Activated naive CD8-positive, alpha-beta T cell treated with anti-CD3 and anti-CD28 coated beads, Interleukin-2, amount 10 ng/mL, durations not matched to agents 7 days and 5 days (primary cell): ENCODE results near the gene BMP3. TPM values are rescaled to one million over a fixed set of nuclear protein-coding genes. Genes with fewer than 3 reads are reported as not detected.

Experiments
- ATAC-seq: fragments of 150-1000 bp; cut with Tn5 transposase; one replicate; pipeline ENCODE4 v1.10.0; 2021; ENCODE audit warnings: low read depth, moderate library complexity
- POLR2A ChIA-PET: fragments of 350-600 bp; sonication (Branson Sonifier 250); formaldehyde crosslinking; loops from one replicate; lab custom pipeline; 2021; ENCODE audit warnings: antibody characterized with exemption; lab: Charles Lee
- DNase-seq: peaks from one replicate; pipeline ENCODE4 v3.0.0; 2021
- H3K27ac Mint-ChIP-seq: one replicate; pipeline ENCODE4 v1.8.0; 2022; ENCODE audit warnings: mild to moderate bottlenecking, mixed read lengths
- H3K27me3 Mint-ChIP-seq: one replicate; pipeline ENCODE4 v1.8.0; 2022; ENCODE audit warnings: mild to moderate bottlenecking, moderate library complexity, mixed read lengths
- H3K36me3 Mint-ChIP-seq: one replicate; pipeline ENCODE4 v1.8.0; 2021; ENCODE audit warnings: mild to moderate bottlenecking, mixed read lengths
- H3K4me1 Mint-ChIP-seq: one replicate; pipeline ENCODE4 v1.8.0; 2021; ENCODE audit warnings: mixed read lengths
- H3K4me3 Mint-ChIP-seq: one replicate; pipeline ENCODE4 v1.8.0; 2022; ENCODE audit warnings: mild to moderate bottlenecking, moderate library complexity, mixed read lengths
- H3K9me3 Mint-ChIP-seq: one replicate; pipeline ENCODE4 v1.8.0; 2021; ENCODE audit warnings: mixed read lengths
- total RNA-seq, 2 experiments: library from RNA; stranded (reverse); gene quantifications; one replicate each; pipeline ENCODE4 v1.2.3, GENCODE V29; 2021

Gene BMP3
- total RNA-seq, 2 experiments from 2014 or later = not detected

DNA sequence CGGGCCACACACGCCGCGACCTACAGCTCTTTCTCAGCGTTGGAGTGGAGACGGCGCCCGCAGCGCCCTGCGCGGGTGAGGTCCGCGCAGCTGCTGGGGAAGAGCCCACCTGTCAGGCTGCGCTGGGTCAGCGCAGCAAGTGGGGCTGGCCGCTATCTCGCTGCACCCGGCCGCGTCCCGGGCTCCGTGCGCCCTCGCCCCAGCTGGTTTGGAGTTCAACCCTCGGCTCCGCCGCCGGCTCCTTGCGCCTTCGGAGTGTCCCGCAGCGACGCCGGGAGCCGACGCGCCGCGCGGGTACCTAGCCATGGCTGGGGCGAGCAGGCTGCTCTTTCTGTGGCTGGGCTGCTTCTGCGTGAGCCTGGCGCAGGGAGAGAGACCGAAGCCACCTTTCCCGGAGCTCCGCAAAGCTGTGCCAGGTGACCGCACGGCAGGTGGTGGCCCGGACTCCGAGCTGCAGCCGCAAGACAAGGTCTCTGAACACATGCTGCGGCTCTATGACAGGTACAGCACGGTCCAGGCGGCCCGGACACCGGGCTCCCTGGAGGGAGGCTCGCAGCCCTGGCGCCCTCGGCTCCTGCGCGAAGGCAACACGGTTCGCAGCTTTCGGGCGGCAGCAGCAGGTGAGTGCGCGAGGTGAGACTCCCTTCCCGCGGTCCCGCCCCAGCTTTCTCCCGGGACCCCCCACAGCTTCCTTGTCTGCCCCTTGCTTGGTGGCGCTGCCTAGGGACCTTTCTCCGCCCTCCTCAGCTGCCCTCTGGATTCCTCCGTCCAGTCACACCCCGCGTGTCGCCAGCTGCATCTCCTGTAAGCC, 678 bp downstream of the BMP3 start:
- Mint-ChIP-seq H3K9me3 (no peaks in the 10 kb centered on the region), H3K36me3 (peaks cover 2% of the 10 kb centered on the region), H3K27me3 (peaks cover 64% of the 10 kb centered on the region), H3K27ac (no peak overlapping the region), H3K4me3 (peak overlapping the region; percentile 88), H3K4me1 (peaks cover 15% of the 10 kb centered on the region)
- ATAC-seq = peak; percentile 42
- DNase-seq = peak; percentile 34
- POLR2A ChIA-PET = no interaction called here

DNA sequence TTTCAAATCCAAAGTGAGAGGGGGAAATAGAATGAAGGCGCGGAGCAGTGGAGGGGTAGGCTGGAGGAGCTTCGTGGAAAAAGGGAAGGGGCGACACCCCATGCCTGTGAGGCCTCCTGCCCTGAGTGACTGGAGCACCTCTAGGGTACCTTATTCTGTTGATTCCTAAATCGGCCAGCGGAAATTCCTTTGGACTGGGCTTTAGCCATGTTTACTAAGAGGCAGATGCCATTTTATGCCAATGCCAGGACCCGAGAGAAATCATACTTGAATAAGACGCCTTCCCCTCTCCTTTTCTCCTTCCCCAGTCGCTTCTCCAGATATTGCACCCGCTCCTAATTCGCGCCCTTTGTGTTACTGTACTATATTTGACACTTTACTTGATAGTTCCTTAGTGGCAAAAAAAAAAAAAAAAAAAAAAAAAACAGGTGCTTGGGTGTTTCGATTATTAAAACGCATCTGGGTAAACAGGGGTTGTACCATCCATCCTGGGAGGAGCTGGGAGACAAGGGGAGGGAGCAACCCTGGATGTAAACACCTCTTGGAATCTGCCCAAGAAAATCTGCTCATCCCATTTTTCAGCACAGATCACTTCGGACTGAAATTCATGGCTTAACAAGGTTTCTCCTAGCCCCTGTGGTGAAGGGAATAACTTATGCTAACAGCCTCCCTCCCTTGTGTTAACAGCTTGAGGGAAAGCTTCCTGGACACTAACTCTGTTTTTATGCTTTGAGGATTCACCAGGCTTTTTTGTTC, 1.5 kb downstream of the BMP3 start:
- no peak for ATAC-seq
- H3K4me1 Mint-ChIP-seq = peaks cover 15% of the 10 kb centered on the region
- peaks cover 2% of the 10 kb centered on the region for H3K36me3 Mint-ChIP-seq
- no peaks in the 10 kb centered on the region for H3K9me3 Mint-ChIP-seq
- H3K27me3 Mint-ChIP-seq = peaks cover 60% of the 10 kb centered on the region
- peak overlapping the region; percentile 77 for H3K4me3 Mint-ChIP-seq
- POLR2A ChIA-PET = interaction anchor here (0.7 kb wide), 1 partner anchor 8 kb away, joined by 8 read pairs; no protein-coding TSS in a partner anchor
- H3K27ac Mint-ChIP-seq = no peak overlapping the region
- DNase-seq = no peak

DNA sequence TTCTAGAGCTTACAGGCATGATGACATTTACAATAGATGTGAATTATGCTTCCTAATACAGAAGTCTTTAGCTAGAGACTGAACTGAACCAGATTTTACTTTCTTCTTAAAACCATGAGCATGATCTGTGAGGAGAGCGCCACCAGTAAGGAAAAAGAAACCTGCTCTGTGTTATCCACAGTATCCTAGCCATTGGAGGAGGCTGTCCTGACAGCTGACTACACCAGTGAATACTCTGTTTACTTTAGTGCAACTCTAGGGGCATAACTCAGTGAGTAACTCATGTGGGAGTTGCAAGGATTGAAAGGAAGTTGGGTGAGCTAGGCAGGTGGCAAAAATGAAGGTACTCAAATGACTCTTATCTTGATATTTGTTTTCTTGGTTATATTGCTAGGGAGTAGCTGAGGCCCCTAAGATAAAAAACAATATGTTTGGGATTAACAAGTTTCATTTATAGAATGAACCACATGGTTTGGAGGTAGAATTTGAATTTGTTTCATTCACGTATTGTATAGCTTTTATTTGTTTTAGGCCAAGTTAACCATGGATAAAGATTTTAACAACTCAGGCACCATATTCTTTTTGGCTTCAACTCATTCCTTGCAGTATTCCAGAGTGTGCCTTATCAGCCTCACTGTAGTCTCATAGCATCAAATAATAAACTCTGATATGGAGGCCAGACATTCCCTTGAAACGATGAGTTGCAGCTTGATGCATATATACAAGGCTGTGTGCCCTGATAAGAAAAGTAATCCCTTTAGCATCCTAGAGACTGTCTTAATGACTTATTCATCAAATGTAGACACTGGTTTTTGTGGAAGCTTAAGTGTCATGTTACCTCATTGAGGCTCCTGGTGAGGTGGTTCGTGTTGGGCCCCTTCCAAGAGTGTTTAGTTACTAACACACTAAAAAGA, 2.5 kb downstream of the BMP3 start:
- H3K36me3 Mint-ChIP-seq = peaks cover 2% of the 10 kb centered on the region
- H3K4me1 Mint-ChIP-seq = peaks cover 15% of the 10 kb centered on the region
- H3K27ac Mint-ChIP-seq = no peak overlapping the region
- DNase-seq (no peak), ATAC-seq (no peak)
- no peak overlapping the region for H3K4me3 Mint-ChIP-seq
- no peaks in the 10 kb centered on the region for H3K9me3 Mint-ChIP-seq
- POLR2A ChIA-PET = interaction anchor here (0.7 kb wide), 1 partner anchor 7 kb away, joined by 8 read pairs; no protein-coding TSS in a partner anchor
- peaks cover 63% of the 10 kb centered on the region for H3K27me3 Mint-ChIP-seq

DNA sequence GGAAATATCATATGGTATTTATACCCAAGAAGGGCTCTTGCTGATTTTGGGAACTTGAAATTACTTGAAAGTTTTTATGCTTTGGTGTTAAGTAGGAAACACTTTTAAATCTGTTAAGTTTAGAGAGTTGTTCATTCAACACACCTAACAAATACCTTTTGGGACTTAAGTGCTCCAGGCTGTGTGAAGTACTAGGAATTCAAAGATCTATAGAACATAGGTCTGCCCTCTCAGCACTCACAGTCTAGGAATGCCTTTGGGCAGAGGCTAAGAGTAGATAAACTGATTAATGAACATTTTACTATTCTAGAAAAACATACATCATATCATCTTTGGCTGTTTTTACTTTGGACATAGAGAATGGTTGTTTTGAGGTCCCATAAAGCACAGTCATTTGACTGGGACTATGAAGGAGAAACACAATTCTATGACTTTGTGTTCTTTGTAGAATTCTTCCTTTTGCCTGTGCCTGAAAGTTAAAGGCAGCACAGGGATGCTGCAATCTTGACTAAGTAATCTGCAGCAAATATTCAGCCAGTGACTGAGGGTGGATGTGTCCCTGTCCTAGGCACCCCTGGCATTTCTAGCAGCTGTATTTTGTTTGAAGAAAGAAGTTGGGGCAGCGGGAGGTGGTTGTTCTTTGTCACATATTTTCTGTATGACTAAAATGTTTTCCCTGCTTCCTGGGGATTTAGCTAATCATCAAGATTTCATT, 8.3 kb downstream of the BMP3 start:
- no peaks in the 10 kb centered on the region for H3K4me1 Mint-ChIP-seq
- POLR2A ChIA-PET = no interaction called here
- DNase-seq (no peak), ATAC-seq (no peak)
- H3K27ac Mint-ChIP-seq = no peak overlapping the region
- no peaks in the 10 kb centered on the region for H3K9me3 Mint-ChIP-seq
- peaks cover 38% of the 10 kb centered on the region for H3K27me3 Mint-ChIP-seq
- H3K4me3 Mint-ChIP-seq = no peak overlapping the region
- H3K36me3 Mint-ChIP-seq = no peaks in the 10 kb centered on the region

DNA sequence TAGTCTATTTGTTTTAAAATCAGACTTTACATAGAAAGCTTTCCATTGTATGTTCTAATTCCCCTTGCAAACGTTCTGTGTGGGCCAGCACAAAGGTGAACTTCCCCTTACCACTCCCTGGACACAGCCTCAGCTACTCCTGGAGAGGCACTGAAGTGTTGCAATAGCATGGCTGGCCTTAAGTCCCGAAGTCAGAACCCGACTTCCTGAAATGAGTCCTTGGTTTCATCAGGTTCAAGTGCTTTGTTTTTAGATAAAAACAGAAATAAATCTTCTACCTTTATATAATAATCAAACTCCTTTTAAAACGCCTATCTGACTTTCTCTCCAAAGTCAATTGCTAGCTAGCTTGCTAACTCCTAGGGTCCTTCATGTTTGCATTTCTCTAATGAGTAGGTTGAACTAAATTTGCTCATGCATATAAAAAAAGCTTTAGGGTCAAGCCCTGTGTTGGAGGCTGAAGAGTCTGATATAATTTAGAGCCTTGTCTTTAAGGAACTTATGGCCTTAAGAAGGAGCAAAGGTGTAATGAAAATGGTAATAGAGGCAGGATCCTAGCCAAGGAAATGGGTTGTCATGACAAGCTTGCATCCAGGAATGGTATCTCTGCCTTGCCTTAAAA, 9.0 kb downstream of the BMP3 start:
- Mint-ChIP-seq H3K4me1 (no peaks in the 10 kb centered on the region), H3K9me3 (no peaks in the 10 kb centered on the region), H3K4me3 (no peak overlapping the region), H3K27me3 (peaks cover 39% of the 10 kb centered on the region), H3K27ac (no peak overlapping the region), H3K36me3 (no peaks in the 10 kb centered on the region)
- ATAC-seq (no peak), DNase-seq (no peak)
- POLR2A ChIA-PET = no interaction called here

DNA sequence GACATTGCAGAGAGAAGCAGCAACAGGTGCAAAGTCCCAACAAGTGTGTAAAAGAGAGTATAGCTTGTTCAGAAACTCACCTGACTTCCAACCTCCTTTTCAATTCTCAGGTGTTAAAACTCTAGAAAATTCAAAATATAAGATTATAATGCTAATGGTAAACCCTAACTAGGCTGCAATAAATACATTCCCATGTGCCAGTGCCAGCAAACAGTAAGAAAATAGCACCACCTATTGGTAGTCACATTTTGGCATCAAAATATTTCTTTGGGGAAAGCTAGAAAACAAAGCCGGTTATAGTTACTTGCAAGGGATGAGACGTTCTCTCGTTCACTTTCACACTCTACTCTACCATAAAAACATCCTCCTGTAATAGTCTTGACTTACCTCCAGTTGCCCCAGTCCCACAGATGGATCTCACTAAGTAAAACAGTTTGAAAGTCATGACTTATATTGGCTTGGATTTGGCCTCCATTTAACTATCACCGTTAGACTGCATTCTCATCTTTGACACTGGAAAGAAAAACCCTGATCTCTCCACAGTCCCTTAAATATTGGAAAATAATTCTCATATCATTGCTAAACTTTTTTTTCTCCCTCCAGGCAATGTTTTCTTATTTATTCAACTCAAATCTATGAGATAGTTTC, 9.6 kb downstream of the BMP3 start:
- Mint-ChIP-seq H3K4me3 (no peak overlapping the region), H3K9me3 (no peaks in the 10 kb centered on the region), H3K4me1 (no peaks in the 10 kb centered on the region), H3K36me3 (no peaks in the 10 kb centered on the region), H3K27ac (no peak overlapping the region), H3K27me3 (peaks cover 41% of the 10 kb centered on the region)
- ATAC-seq (no peak), DNase-seq (no peak)
- POLR2A ChIA-PET = interaction anchor here (0.6 kb wide), 1 partner anchor 8 kb away, joined by 8 read pairs; no protein-coding TSS in a partner anchor

DNA sequence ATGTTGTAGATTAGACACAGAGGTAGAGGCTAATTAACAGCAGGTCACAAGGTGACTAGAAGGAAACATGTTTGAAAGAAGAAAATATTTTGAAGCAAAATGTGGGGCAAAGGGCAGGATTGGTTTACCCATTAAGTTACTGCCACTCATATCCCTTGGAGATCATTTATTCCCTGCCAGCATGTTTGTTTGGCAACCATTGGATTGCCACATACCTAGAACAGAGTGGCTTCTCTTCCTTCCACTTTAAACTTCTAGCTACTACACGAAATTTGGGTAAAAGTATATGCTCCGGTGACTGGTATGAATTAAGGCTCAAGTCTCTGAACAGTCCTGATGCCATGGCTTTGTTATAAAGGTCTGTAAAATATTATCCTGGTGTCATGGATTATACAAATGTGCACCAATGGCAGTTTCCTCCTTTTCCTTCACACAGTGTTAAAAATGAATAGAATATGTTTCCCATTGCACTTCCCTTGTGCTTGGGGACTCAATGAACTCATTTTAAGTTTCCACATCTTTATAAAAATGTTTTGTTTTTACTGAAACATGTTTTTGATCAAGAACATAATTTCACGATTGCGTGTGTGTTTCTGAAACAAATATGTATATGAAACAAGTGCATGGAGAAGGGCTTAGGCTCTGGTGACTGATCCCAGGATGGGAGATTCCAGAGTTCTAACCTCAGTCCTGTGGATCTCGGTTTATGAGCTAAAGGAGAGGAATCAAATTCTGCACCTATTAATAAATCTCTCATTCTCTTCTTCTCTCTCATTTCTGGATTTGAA, 12.3 kb downstream of the BMP3 start:
- no peaks in the 10 kb centered on the region for H3K9me3 Mint-ChIP-seq
- no peaks in the 10 kb centered on the region for H3K4me1 Mint-ChIP-seq
- ATAC-seq = no peak
- no peak overlapping the region for H3K4me3 Mint-ChIP-seq
- H3K27ac Mint-ChIP-seq = no peak overlapping the region
- H3K27me3 Mint-ChIP-seq = peaks cover 30% of the 10 kb centered on the region
- POLR2A ChIA-PET = no interaction called here
- no peak for DNase-seq
- no peaks in the 10 kb centered on the region for H3K36me3 Mint-ChIP-seq

DNA sequence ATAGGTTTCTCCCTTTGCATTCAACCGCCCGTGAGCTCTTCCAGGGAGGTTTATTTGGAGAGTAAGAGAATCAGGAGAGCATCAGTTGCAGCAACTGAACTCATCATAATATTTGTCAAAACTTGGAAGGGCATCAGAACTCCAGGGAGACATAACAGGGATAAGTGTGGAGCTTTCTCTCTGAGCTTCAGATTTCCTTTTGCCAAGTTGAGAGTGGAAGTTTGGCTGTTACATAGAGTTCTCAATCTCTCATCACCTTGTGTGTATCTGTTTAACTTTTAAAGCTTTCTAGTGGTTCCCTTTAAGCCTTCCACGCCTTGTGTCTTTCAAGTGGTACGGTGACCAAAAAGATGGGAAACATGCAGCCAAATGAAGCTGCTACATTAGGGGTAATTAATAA, 18.8 kb downstream of the BMP3 start:
- no peaks in the 10 kb centered on the region for H3K9me3 Mint-ChIP-seq
- DNase-seq = no peak
- H3K36me3 Mint-ChIP-seq = no peaks in the 10 kb centered on the region
- no peaks in the 10 kb centered on the region for H3K4me1 Mint-ChIP-seq
- no peak for ATAC-seq
- POLR2A ChIA-PET = no interaction called here
- no peak overlapping the region for H3K27ac Mint-ChIP-seq
- peaks cover 12% of the 10 kb centered on the region for H3K27me3 Mint-ChIP-seq
- no peak overlapping the region for H3K4me3 Mint-ChIP-seq

DNA sequence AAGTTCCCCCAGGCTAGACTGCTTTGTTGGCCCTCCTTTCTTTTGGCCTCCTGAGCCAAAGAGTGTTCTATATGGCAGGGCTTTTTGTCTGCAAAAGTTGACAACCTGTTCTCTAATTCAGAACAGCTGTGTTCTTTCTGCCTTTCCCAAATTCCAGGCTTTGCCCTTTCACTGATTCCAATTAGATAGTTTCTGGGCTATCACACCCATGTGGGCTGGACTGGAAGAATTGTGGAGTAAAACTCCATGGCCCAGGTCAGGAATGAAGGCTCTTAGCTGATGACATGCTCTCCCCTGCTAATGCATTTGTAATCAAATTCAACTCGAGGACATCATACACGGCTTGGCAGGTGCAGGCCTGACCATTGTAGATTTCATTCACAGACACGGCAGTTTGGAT, 19.4 kb downstream of the BMP3 start:
- DNase-seq (no peak), ATAC-seq (no peak)
- H3K36me3 Mint-ChIP-seq = no peaks in the 10 kb centered on the region
- POLR2A ChIA-PET = no interaction called here
- H3K27me3 Mint-ChIP-seq = peaks cover 11% of the 10 kb centered on the region
- H3K27ac Mint-ChIP-seq = no peak overlapping the region
- H3K4me1 Mint-ChIP-seq = no peaks in the 10 kb centered on the region
- H3K4me3 Mint-ChIP-seq = no peak overlapping the region
- H3K9me3 Mint-ChIP-seq = no peaks in the 10 kb centered on the region

DNA sequence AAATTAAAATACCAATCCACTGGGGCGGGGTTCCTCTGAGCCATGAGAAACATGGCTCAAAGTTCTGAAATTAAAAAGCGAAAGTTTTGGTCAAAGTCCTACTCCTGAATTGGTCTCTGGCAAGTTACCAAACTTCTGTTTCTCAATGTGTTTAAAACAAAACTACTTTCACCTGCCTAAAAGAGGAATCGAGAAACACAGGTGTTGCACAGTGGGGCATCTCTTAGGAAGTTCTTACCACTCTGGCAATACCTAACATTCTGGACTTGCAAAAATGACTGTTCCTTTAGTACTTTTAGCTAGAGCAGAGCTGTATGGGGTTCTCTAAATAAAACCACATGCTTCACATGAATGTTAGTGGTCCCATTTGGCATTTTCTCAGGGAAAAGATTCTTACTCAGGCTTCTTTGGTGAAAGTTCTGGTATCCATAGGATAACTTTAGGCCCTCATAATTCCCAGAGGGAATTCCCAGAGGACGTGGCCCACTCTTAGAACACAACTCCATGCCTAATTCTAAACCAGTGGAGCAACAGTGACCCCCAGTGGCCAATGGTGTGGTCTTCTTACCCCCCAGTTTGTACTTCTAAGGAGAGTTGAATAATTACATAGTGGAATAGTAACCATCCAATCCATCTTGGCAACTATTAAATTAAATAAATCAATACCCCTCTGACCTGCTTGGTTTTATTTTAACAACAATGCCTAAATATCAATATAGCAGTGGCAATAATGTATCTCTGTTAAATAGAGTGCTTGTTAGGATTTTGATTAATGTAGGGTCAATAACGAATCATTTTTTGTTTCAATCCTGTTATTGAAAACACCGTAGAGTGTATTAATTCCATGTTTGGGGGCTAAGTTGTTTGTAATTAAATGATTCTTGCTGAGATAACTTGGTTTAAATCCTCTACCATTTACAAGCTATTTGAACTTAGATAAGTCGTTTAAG, 21.9 kb downstream of the BMP3 start:
- Mint-ChIP-seq H3K27me3 (peaks cover 11% of the 10 kb centered on the region), H3K4me1 (no peaks in the 10 kb centered on the region), H3K36me3 (no peaks in the 10 kb centered on the region), H3K27ac (no peak overlapping the region), H3K4me3 (no peak overlapping the region), H3K9me3 (no peaks in the 10 kb centered on the region)
- ATAC-seq (no peak), DNase-seq (peak; percentile 36)
- POLR2A ChIA-PET = no interaction called here

DNA sequence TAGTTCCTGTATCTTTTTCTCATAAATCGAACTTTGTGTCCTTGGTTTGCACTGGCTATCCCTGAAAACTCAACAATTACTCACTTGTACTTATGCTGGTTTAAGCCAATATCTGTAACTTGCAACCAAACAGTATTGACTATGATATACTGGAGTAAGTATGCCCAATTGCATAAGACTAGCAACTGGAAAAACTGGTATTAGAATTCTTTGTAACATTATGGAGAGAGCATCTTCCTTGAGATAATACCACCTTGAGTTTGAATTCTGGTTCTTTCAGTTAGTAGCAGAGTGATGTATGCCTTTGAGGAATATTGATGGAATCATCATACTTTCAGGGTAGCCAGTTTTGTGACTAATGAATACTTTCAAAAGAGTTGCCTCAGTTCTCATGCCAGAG, 28.1 kb downstream of the BMP3 start:
- POLR2A ChIA-PET = no interaction called here
- no peak overlapping the region for H3K27ac Mint-ChIP-seq
- H3K36me3 Mint-ChIP-seq = no peaks in the 10 kb centered on the region
- H3K27me3 Mint-ChIP-seq = peaks cover 9% of the 10 kb centered on the region
- no peaks in the 10 kb centered on the region for H3K9me3 Mint-ChIP-seq
- no peak for DNase-seq
- ATAC-seq = no peak
- no peaks in the 10 kb centered on the region for H3K4me1 Mint-ChIP-seq
- no peak overlapping the region for H3K4me3 Mint-ChIP-seq
